H1 (cell line): ENCODE measurements around the gene DHCR7.

Experiments used
- CHD2 ChIP-seq: IDR thresholded peaks from 2 replicates; pipeline ENCODE4 v1.6.1; 2012; ENCODE audit warnings: low read length, improper control_type of control experiment
- CTCF ChIP-seq, 3 experiments: IDR thresholded peaks; 1 replicate in 2 of 3; 2 replicates in 1 of 3; pipeline versions ENCODE4 v1.5.1 to v1.6.1; 2011; ENCODE audit warnings: low read length in 3 of 3, mild to moderate bottlenecking in 3 of 3, inconsistent platforms in 2 of 3, low read depth in 1 of 3, moderate library complexity in 1 of 3; ENCODE audit not compliant: insufficient read depth in 1 of 3; ENCODE audit errors: control extremely low read depth in 1 of 3
- EZH2 ChIP-seq: fragments of 200-600 bp; sonication (generic); IDR thresholded peaks from 2 replicates; pipeline ENCODE4 v1.7.1; 2012; ENCODE audit warnings: low read depth, mild to moderate bottlenecking, moderate library complexity, low read length, inconsistent platforms; ENCODE audit not compliant: severe bottlenecking
- GABPA ChIP-seq: IDR thresholded peaks from 2 replicates; pipeline ENCODE4 v1.6.1; 2011; ENCODE audit warnings: mild to moderate bottlenecking, low read length, moderate library complexity, borderline replicate concordance; ENCODE audit not compliant: insufficient read depth
- GTF2F1 ChIP-seq: IDR thresholded peaks from 2 replicates; pipeline ENCODE4 v1.6.1; 2012; ENCODE audit warnings: low read depth, low read length, improper control_type of control experiment, borderline replicate concordance
- KDM5A ChIP-seq: fragments of 200-600 bp; IDR thresholded peaks from 2 replicates; pipeline ENCODE4 v1.7.1; 2012; ENCODE audit warnings: mild to moderate bottlenecking, low read length, inconsistent platforms, mixed read lengths
- PHF8 ChIP-seq: fragments of 200-600 bp; sonication (generic); conservative IDR thresholded peaks from 2 replicates; pipeline ENCODE4 v1.7.1; 2012; ENCODE audit warnings: low read depth, mild to moderate bottlenecking, inconsistent platforms, low read length, moderate library complexity
- POLR2A ChIP-seq, 2 experiments: IDR thresholded peaks; 1 replicate in 1 of 2; 2 replicates in 1 of 2; pipeline ENCODE4 v1.6.1; 2011; ENCODE audit warnings: low read depth in 2 of 2, low read length in 2 of 2, mild to moderate bottlenecking in 2 of 2; ENCODE audit errors: control extremely low read depth in 1 of 2
- RAD21 ChIP-seq, 2 experiments: IDR thresholded peaks in 1 of 2; conservative IDR thresholded peaks in 1 of 2; 2 replicates each; pipeline ENCODE4 v1.6.1; 2011; ENCODE audit warnings: low read depth in 2 of 2, low read length in 2 of 2, improper control_type of control experiment in 1 of 2, inconsistent platforms in 1 of 2, mild to moderate bottlenecking in 1 of 2, moderate library complexity in 1 of 2
- RFX5 ChIP-seq: IDR thresholded peaks from 2 replicates; pipeline ENCODE4 v1.6.1; 2011; ENCODE audit warnings: low read depth, low read length, improper control_type of control experiment, borderline replicate concordance
- TAF1 ChIP-seq: IDR thresholded peaks from 2 replicates; pipeline ENCODE4 v1.6.1; 2011; ENCODE audit warnings: mild to moderate bottlenecking, low read depth, low read length

GRCh38 chr11:71473793-71474080 lies 25.5 kb upstream of the DHCR7 start:
- no peak for TF ChIP-seq PHF8
- no peak for TF ChIP-seq CTCF (IDR thresholded peaks at IDR 0.05; ENCODE audit: control extremely low read depth in 1 of 3, insufficient read depth in 1 of 3, low read depth in 1 of 3, low read length in 3 of 3)
- no peak for TF ChIP-seq GABPA
- no peak for TF ChIP-seq KDM5A
- no peak for TF ChIP-seq RAD21 (IDR thresholded peaks at IDR 0.05 in 1 of 2, conservative IDR thresholded peaks at IDR 0.05 in 1 of 2; ENCODE audit: low read depth in 2 of 2, low read length in 2 of 2)
- TF ChIP-seq RFX5: no peak
- no peak for TF ChIP-seq POLR2A (IDR thresholded peaks at IDR 0.05; ENCODE audit: control extremely low read depth in 1 of 2, low read depth in 2 of 2, low read length in 2 of 2)
- no peak for TF ChIP-seq TAF1
- TF ChIP-seq CHD2: no peak
- no peak for TF ChIP-seq GTF2F1
- no peak for TF ChIP-seq EZH2
